Left lobe of liver (tissue), 2 donors: ENCODE data around the gene PPDPF. TPM values are rescaled to one million over a fixed set of nuclear protein-coding genes. Genes with fewer than 3 reads are reported as not detected.

Source experiments
- ATAC-seq: fragments of 200-7000 bp; cut with Tn5 transposase; one replicate; pipeline ENCODE4 v1.9.1; 2020; ENCODE audit warnings: mild to moderate bottlenecking, moderate library complexity
- DNase-seq: peaks from one replicate; pipeline ENCODE4 v3.0.0-alpha.2; 2020; ENCODE audit warnings: low spot score
- total RNA-seq: library from RNA; stranded (reverse); gene quantifications from one replicate; pipeline ENCODE4 v1.2.1, GENCODE V29; 2021
- donor health status: DM: no; HTN: no; CAD: no; lungs with moderate emphysema.
- donor health status: DM: no; HTN: yes; CAD: no.

Gene PPDPF
- total RNA-seq, 1 donor from 2014 or later = 88.0 TPM

DNA sequence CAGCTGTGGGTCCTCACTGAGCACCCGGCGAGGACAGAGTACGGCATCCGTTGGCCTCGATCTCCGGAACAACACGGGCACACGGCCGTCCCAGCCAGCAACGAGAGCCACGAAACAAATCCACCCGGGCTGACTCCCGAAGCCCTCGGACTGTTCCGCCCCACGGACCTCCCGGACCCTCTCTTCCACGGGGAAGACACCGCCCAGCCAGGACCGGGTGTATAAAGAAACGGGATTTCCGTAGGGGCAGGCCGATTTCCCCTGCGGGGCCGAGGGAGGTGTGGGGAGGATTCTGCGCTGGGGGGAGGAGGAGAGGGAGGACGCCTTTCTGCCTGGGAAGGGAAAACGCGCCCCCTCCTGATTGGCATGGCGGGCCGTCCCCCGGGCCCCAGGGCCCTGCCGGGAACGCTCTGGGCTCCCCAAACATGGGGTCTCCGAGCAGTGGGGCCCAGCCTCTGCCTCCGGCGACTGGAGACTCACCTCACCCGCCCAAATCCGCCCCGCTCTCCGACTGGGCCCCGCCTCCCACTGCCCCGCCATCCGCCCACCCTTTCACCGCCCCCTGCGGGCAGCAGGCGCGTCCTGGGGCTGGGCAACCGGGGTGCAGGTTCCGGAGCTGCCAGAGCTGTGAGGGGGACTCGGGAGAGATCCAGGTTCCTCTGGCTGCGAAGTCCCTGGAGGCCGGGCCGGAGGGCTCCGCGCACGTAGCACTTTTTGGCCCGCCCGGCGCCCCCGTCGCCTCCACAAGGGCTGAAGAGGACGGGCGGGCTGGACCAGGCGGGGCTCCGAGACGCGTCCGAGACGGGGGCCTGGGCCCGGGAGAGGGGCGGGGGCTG, 679 bp upstream of the PPDPF start:
- ATAC-seq (peak; percentile 49), DNase-seq (no peak)

DNA sequence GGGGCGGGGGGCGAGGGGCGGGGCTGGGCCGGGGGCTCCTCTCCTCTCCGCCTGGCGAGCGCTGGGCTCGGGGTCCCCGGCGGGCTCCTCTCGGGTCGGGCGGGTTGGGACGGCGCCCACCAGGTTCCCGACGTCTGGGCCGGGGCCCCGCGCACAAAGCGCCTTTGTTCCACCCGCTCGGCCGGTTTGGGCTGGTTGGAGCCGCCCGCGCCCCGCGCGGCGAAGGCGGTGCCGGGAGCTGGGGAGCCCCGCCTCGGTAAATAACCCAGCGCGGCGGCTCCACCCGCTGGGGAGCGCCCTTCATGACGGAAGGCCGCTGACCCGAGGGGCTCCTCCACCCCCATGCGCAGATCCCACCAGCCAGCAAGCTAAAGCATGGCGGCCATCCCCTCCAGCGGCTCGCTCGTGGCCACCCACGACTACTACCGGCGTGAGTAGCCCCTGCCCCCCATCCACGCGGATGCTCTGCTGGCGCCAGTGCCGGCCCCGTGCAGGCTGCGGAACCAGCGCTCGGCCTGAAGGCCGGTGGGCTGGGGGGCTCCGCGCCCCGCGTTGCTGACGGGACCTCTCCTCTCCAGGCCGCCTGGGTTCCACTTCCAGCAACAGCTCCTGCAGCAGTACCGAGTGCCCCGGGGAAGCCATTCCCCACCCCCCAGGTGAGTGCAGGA, 503 bp downstream of the PPDPF start:
- ATAC-seq (peak; percentile 73), DNase-seq (peak; percentile 77)

DNA sequence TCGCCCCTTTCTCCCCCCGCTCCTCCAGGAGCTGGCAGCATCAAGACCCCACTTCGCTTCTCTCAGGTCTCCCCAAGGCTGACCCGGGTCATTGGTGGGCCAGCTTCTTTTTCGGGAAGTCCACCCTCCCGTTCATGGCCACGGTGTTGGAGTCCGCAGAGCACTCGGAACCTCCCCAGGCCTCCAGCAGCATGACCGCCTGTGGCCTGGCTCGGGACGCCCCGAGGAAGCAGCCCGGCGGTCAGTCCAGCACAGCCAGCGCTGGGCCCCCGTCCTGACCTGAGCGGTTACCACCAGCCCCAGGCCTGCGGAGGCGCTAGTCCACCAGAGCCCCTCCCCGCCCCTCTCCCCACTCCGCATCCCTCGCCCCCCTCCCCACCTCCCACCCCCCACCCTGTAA, 1.0 kb downstream of the PPDPF start:
- no peak for DNase-seq
- no peak for ATAC-seq

DNA sequence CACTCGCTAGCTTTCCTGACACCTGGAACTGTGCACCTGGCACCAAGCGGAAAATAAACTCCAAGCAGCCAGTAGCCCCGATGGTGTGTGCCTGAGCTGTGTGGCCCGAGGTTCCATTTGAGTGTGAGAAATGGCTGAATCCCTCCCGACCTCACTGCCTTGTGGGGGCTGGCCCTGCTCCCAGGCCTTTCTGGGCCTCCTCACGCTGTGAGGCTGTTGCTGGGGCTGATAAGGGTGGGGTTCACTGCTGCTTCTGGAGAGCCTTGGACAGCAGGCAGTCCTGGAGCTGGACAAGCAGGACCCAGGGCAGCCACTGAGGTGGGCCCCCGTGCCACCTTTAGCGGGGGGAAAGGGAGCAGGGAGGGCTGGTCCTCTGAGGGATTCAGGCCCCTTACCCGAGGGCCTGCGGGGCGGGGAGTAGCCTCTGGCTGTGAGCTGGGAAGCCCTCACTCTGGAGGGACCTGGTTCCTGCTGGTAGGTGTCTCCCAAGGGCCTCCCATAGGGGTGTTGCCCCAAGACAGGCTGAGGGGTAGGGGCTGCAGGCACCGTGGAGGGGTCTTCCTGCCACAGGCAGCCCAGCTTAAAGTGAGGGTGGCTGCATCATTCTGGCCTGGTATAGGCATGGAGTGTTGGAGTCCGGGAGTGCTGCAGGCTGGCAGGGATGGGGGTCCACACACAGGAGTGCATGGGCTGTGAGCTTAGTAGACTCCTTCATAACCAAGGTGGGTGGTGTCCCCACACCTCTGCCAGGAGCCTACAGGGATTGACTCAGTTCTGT, 1.7 kb downstream of the PPDPF start:
- ATAC-seq = no peak
- no peak for DNase-seq

DNA sequence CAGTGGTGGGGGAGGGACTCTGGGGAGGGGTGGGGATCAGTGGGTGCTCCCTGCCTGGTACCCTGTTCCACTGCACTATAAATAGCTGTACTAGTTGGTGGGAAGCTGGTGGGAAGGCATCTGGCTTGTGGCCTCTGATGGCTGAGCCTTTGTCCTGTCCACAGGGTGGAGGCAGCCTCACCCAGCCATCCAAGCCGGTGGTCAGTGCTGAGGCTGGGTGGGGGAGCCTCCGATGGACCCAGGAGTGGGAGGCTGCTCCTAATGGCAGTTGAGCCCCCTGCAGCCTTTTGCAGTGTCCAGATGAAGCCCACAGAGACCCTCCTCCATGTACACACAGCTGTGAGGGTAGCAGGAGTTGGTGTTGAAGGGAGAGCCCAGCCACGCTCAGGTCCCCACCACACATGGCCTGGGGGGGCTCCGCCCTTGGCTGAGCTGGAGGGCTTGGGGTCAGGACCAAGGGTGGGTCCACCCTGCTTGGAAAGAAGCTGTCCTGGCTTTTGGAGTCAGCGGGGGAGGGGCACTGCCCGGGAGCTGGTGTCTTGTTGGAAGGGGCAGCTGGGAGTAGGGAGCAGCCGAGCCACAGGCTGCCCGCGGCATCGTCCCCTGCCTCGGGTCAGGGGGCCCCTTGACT, 2.5 kb downstream of the PPDPF start:
- DNase-seq (no peak), ATAC-seq (no peak)

DNA sequence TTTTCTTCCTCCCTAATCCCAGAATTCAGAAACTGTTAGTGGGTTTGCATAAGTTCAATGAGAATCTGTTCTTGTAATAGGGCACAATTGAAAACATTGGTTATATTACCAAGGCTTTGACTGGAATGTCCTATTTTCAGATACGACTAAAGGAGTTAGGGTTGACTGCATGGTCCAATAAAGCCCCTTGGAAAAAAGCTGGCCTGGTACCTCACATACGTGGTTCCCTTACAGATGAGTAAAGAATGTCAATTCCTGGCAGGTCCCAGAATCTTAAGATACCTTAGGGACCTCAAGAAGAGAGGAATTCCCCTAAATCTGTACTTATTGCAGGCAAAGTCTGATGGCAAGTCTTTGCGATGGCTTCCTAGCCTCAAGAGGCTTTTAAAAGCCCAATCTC, 4.6 kb downstream of the PPDPF start:
- no peak for ATAC-seq
- no peak for DNase-seq

DNA sequence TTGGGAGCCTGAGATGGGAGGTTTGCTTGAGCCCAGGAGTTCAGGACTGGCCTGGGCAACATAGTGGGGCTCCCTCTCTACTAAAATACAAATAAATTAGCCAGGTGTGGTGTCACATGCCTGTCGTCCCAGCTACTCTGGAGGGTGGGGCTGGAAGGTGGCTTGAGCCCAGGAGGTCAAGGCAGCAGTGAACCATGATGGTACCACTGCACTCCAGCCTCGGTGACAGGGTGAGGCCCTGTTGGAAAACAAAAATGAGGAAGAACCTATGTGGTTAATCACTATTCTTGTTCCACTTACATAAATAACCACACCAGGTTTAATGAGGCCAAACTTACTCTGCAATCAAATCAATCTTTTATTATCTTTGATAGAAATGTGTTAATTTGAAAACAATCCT, 5.4 kb downstream of the PPDPF start:
- ATAC-seq = no peak

DNA sequence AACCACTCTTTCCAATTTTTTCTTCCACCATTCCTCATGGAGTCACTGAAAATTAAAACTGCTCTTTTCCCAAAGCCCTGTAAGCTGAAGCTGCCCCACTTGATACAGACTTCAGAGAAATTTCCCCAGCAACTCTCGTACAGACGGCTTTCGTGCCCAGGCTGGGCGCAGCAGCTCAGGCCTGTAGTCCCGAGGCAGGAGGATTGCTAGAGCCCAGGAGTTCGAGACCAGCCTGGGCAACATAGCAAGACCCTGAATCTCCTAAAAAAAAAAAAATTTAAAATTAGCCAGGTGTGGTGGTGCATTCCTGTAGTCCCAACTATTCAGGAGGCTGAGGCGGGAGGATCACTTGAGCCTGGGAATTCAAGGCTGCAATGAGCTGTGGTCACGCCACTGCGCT, 6.6 kb downstream of the PPDPF start:
- ATAC-seq = no peak

More for the DNA sequence above, 5.4 kb downstream of the PPDPF start:
- DNase-seq = no peak

DNA sequence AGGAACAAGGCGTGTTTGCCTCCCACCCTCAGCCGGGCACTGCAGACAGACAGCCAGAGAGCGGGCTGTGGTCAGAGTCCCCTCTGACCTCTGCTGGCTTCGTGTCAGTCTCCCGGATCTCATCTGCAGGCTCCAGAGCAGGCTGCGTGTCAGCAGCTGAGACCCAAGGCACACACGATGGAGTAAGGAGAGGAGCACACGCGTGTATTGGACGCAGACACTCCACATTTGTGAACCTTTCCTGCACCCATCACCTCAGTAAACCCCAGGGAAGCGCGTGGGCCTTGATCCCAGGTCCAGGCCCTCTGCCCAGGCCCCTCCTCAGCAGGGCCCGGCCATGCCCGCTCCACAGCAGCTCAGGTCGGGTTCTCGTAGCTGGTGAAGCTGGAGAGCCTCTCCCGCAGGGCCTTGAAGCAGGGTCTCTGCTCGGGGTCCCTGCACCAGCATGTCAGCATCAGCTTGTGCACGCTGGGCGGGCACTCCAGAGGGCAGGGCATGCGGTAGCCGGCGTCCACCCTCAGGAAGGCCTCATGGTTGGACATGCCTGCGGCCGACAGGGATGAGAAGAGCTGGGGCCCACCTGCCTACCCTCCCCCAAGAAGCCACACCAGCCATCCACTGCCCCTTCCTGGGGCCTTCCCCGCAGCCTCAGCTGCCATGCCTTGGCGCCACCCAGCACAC, 8.8 kb downstream of the PPDPF start:
- DNase-seq (no peak), ATAC-seq (no peak)

More for the DNA sequence above, 6.6 kb downstream of the PPDPF start:
- DNase-seq = no peak

DNA sequence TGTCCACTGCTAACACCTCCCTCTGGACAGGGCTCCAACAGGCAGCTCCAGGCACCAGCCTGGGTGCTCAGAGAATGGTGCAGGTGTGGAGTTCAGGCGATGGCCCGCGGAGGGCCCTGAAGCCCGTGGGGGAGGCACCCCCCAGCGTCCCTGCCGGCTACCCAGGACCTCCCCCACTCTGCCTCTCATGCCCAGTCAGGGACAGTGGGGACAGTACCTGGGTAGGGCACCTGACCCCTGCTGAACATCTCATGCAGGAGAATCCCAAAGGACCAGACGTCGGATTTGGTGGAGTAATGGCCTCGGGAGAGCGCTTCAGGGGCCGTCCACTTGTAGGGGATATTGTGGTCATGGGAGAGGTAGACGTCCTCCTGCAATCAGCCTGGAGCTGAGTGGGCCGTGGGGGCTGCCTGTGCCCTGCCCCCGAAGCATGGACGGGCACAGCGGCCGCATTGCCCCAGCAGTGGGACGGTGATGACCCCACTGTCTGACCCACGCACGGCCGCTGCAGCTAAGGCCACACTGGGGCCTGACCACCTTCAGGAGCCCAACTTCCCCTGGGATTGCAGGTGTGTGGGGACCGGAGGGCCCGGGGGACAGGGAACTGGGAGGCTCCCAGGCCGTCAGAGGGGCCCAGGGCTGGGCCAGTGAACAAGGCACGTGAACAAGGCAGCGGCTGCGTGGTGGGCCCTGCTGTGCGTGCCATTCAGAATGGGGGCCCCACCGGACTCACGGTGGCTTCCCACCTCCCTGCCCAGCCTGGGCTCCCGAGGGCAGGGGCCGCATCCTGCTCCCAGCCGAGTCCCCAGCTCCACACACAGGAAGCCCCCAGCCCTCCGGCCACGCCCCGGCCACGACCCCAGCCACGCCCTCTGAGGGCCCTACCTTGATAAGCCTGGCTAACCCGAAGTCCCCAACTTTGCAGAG, 9.6 kb downstream of the PPDPF start:
- DNase-seq (no peak), ATAC-seq (no peak)

DNA sequence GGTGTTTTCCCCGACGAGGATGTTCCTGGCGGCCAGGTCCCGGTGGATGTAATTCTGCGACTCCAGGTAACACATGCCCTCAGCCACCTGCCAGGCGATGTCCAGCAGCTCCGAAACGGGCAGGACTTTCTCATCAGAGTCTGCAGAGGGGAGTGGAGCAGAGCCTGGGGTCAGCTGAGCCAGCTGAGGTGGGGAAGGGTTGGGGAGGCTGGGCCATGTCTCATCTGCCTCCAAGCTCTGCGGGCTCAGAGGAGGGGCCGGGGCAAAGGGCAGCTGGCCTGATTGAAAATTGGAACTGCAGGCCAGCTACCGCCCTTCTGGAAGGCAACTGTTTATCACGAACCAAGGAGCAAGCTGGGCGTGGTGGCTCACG, 10.2 kb downstream of the PPDPF start:
- ATAC-seq (peak; percentile 2), DNase-seq (no peak)

DNA sequence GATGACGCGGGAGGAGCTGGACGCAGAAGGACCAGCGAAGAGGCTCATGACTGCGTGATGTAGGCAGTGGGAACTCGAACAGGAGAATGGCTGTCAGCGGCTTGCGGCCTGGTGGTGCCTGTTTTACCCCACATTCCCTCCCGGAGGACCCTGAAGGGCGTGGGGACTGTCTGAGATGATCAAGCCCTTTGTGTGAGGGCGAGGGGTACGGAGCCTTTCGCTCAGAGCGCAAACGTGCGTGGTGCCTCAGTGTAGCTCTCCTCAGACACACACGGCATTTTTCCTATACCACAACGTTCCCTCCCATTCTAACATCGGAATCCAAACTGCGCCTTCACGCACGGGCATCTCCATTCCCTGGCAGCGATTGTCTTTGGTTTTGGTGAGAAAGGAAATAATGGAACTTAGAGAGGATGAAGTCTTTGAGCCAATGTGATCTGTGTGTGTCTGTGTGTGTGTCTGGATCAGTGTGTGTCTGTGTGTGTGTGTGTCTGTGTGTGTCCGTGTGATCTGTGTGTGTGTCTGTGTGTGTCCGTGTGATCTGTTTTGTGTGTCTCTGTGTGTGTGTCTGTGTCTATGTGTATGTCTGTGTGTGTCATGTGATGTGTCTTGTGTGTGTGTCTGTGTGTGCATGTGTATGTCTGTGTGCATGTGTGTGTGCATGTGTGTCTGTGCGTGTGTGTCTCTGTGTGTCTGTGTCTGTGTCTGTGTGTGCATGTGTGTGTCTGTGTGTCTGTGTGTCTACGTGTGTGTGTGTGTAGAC, 11.3 kb downstream of the PPDPF start:
- DNase-seq (no peak), ATAC-seq (no peak)

DNA sequence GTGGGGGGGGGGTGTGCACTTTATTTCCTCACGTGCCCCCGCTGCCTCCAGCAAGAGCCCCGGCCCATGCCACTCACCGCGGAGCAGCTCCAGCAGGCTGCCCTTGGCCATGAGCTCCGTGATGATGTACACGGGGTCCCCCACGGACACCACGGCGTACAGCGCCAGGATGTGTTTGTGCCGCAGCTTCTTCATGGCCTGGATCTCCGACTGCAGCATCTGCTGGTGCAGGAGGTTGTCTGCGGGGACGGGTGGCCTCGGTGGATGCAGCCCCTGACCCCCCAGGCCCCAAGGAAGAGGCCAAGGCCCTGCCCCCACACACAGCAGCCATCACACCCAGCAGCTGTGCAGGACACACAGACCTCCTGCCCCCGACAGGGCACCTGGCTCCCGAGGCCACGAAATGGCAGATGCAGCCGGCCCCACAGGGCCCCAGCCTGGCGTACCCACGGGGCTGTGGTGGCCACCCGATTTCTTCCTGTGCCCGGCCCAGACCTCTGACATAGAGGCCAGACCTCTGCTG, 11.9 kb downstream of the PPDPF start:
- ATAC-seq = no peak

DNA sequence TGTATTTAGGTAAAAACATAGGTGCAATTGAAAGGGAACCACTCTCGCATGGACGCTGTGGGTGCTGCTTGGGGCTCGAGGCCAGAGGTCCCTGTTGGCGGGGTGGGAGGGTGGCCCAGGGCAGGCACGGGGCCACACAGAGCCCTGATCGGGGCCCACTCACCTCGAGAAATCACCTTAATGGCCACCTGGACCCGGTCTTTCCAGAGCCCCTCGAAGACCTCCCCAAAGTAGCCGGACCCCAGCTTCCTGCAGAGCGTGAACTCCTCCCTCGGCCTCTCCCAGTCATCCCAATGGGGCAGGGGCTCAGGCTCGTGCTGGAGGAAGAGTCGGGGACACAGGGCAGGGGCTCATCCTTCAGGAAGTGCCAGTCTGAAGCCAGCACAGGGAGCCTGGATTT, 12.8 kb downstream of the PPDPF start:
- ATAC-seq = no peak
- DNase-seq = no peak

More for the DNA sequence above, 11.9 kb downstream of the PPDPF start:
- no peak for DNase-seq

DNA sequence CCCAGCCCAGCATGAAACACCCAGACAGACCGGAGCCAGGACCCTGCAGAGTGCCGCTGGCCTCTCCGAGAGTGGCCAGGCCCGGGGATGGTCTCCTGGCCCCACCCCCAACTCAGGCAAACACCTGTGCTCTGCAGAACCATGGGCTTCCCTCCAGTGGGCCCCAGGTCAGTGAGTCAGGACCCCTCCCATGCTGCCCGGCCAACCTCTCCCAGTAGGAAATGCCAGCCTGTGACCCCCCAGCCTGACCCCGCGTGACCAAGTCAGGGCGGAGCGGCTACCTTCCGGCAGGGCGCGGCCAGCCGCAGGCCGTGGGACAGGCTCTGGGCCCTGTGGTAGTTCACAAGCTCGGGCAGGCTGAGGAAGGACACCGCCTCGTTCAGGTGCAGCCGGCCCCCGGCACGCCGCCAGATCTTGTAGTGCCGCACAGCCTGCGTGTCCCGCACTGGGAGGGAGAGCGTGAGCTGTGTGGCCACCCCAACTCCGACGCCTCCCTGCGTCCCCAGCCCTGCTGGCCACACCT, 13.4 kb downstream of the PPDPF start:
- DNase-seq (no peak), ATAC-seq (no peak)

DNA sequence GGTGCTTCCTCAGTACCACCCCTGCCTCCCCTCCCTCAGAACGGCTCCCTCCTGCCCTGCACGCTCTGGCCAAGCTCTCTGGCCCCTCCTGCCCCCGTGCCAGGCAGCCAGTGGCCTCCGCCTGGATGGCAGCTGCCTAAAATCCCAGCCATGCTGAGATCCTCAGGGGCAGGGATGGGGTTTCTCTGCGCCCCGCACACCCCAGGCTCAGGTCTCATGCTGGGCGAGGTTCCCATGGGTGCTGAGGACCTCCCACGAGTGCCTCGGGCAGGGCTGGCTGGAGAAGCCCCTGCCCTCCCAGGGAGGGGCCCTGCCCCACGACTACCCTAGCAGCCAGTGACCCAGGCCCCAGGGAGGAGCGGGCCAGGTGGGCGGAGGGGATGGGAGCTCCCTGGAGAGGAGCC, 13.9 kb downstream of the PPDPF start:
- DNase-seq = no peak
- ATAC-seq = no peak

DNA sequence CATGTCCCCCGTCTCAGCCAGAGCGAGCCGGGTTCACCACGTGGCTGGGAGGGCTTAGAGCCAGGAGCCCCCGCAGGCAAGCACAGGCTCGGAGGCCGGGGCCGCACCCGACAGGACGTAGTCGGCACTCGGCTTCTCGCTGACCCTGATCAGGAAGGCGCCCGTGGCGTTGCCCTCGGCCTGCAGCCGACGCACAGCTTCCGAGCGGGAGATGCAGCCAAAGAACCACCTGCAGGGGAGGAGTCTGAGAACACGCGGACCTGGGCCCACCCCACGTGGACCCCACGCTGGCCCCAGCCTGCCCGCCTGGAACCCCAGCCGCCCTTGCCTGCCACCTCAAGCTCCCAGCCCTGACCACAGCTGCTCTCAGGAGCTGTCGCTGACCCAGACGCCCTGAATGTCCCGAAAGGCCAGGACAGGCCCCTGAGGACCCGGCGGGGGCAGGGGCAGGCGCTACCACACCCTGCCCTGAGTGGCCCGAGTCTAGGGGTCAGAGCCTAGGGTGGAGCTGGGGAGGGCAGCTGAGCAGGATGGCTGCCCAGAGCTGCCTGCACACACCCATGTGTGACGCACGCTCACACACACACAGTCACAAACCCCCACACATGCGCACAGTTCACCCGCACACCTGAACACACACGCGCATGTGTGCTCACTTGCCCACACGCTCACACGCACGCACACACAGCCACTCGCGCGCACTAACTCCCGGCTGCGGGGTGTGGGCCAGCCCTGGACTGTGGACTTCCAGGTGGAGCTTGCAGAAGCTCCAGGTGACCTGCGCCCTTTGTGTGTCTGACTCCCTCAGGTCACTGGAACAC, 14.5 kb downstream of the PPDPF start:
- ATAC-seq = peak; percentile 63
- DNase-seq = peak; percentile 90
